ENCODE data around the gene MUC20. TPM values are rescaled to one million over a fixed set of nuclear protein-coding genes. Genes with fewer than 3 reads are reported as not detected.
"Not testable (repeated sequence)": the region's sequence is repeated elsewhere in the genome, so short reads cannot be mapped to it uniquely, and the experiment has no call there.

Gene MUC20
- total RNA-seq, 1 donor from 2014 or later, result 9.6 TPM

DNA sequence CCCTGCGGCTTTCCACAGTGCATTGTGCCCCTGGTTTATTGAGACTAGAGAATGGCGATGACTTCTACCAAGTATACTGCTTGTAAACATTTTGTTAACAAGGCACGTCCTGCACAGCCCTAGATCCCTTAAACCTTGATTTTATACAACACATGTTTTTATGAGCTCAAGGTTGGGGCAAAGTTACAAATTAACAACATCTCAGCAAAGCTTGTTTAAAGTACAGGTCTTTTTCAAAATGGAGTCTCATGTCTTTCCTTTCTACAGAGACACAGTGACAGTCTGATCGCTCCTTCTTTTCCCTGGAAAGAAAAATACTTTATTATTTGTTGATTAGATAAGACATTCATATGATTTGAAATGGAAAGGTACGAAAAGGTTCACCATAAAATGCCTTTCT lies 8.0 kb downstream of the MUC20 start:
- intact Hi-C loops (cut with micrococcal nuclease), result not testable (repeated sequence)

DNA sequence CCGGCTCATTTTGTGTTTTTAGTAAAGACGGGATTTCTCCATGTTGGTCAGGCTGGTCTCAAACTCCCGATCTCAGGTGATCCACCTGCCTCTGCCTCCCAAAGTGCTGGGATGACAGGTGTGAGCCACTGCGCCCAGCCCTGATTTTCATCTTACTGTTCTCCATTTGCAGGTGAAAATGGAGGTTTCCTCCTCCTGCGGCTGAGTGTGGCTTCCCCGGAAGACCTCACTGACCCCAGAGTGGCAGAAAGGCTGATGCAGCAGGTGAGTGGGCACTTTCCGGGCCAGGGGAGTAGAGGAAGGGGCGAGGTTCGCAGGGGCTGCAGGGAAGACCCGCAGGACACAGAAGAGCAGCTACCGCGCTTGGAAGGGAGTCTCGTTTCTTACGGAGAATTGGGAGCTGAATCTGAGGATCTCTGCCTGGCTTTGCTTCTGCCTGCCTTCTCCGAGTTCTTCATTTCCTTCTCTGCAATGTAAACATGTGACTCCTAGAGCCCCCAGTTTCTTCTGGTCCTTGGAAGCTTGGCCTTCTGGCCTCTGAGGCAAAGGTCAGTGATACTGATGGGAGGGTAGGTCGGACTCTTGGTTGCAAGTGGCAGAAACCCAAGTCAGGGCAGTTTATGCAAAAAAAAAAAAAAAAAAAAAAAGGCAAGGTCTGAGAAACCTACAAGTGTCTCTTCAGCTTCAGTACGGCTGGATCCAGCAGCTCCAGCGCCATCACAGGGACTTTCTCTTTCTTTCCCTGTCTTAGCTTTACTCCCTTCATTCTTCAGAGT lies 8.9 kb downstream of the MUC20 start:
- intact Hi-C loops (cut with micrococcal nuclease), result loop anchor here (1.0 kb wide), 1 partner anchor 15 kb away; no protein-coding TSS in a partner anchor

DNA sequence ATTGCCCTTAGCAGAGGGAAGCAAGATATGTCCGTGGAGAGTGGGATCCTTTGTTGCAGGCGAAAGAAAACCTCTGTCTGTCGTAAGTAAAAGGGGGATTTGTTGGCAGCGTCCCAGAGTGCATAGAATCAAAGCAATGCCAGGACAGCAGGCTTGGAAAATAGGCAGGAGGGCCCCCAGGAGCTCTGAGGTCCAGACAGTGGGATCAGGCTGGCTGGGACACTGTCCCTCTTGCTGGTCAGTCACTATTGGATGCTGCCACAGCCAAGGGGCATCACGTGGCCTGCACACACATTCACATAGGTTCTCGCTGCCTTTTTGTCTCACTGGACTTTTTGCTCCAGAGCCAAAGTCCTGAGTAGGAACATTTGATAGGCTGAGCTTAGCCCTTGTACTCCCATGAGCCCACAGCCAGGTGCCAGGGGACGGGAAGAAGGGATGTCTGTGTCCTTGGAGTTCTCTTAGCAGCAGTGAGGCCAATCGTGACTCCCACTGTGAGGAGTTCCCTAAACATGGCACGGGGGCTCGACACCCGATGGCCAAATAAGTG lies 10.7 kb downstream of the MUC20 start:
- intact Hi-C loops (cut with micrococcal nuclease), result no loop called here

DNA sequence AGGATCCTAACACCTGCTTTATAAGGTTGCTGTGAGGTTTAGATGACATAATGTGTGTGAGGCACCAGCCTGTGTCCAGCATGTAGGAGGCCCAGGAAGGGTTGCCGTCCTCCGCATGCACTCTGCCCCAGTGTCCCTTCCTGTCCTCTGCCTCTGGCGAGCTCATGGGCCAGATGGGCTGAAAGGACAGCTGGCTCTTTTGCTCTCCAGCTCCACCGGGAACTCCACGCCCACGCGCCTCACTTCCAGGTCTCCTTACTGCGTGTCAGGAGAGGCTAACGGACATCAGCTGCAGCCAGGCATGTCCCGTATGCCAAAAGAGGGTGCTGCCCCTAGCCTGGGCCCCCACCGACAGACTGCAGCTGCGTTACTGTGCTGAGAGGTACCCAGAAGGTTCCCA lies 12.2 kb downstream of the MUC20 start:
- intact Hi-C loops (cut with micrococcal nuclease), result no loop called here

DNA sequence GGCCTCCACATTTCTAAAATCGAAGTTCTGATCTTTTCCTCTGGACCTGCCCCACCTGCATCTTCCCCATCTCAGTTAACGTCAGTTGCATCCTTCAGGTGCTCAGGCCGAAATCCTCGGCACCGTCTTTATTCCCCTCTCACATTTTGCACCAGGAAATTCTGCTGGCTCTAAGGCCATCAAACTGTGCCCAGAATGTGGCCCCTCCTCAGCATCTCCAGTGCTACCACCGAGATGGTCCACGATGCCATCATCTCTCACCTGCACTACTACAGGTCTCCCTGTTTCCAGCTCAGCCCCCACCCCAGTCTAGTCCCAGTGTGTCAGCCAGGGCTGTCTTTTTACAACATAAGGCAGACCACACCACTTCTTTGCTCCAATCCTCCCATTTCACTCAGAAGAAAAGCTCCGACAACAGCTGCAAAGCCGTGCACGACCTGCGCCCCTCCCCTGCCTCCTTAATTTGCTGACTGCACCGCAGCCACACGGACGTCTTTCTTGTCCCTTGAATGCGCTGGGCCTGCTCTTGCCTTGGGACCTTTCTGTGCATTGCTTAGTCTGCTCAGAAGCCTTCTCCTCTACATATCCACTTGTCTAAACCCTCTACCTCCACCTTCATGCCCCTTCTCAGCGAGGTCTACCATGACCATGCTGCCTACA lies 14.4 kb downstream of the MUC20 start:
- intact Hi-C loops (cut with micrococcal nuclease), result no loop called here

DNA sequence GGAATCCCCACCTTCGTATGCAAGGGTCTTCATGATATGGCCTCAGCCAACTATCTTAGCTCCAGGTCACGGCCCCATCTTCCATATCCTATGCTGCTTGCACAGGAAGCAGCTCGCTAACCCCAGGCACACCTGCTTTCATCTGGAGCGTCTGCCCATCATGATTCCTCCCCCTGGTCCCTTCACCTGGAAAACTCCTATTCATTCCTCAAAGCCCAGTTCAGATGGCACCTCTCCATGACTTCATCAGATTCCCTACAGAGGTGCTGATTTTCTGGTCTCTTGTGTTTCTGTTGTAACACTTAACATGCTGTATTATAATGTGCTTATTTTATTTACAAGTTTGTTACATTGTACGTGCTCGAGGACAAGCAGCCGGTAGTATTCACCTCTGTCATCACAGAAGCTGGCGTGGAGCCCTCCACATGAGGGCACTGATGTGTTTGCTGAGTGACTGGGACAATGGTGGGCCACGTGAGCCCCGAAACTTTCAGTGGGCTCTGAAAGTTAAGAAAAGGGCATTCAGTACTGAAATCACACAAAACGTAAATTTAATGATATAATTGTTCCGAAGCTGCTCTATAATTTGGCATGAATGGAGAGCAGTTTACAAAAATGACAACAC lies 16.2 kb downstream of the MUC20 start:
- intact Hi-C loops (cut with micrococcal nuclease), result no loop called here

DNA sequence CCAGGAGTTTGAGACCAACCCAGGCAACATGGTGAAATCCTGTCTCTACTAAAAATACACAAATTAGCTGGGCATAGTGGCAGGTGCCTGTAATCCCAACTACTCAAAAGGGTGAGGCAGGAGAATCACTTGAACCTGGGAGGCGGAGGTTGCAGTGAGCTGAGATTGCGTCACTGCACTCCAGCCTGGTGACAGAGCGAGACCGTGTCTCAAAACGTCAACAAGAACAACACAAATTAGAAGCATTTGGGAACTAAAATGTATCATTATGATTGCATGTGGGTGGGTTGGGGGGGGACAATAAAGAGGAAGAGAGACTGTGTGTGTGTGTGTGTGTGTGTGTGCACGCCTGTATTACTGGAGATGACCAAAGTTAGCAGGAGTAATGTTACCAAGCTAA lies 17.0 kb downstream of the MUC20 start:
- intact Hi-C loops (cut with micrococcal nuclease), result not testable (repeated sequence)

DNA sequence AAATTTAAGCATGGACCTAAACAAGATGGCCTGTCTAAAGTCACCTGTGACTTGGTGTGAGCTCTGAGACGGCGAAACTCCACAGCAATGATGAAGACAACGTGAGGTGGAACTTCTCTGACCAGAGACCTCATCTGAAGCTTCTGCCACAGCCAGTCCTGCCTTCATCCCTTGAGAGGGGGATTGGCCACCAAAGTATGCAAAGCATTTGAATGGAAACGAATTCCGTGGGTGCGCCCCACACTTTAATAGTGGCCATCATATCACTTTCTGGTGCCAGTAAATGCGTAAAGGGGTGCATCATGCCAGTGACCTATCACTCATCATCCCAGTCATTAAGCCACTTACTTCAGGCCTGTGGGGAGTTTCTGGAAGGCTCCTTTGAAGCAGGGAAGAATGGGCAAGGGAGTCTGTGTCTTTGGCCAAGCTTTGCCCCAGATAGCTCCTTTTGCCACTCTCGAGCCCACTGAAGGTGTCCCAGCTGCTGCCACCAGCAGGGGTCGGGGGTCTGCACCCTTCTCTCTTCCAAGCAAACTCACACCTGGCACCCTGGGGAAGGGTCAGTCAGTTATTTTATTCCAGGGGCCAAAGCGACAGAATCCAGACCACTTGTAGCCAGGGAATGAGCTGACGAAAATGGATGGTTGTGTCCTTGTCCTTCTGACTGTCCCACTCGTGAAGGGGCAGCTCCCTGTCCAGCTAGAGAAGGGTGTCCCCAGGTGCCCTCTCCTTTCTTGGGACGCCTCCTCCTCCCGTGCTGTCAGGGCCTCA lies 17.7 kb downstream of the MUC20 start:
- intact Hi-C loops (cut with micrococcal nuclease), result no loop called here

DNA sequence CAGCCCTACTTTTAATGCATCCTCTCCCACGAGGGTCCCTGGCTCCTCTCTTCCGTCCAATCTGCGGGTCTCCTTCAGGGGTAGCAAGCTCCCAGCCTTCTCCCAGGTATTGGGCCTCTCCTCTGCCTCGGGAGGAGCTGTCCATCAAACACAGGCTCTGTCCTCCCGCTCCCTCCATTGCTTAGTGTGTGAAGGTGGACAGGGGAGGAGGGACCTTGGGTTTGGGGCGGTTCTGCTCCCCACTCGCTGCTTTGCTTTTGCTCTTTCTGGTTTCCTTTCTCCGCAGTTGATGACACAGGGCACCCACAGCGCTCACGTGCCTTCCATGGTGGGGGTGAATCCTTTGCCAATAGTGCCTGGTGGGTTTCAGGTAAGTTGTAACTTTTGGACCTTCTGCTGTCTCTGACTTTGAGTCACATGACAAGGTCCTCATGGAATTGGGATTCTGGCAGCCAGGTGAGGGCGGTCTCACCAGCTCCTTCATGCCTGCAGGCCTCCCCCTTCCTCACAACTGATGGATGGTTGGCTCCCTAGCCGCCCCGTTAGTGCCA lies 18.9 kb downstream of the MUC20 start:
- intact Hi-C loops (cut with micrococcal nuclease), result no loop called here

DNA sequence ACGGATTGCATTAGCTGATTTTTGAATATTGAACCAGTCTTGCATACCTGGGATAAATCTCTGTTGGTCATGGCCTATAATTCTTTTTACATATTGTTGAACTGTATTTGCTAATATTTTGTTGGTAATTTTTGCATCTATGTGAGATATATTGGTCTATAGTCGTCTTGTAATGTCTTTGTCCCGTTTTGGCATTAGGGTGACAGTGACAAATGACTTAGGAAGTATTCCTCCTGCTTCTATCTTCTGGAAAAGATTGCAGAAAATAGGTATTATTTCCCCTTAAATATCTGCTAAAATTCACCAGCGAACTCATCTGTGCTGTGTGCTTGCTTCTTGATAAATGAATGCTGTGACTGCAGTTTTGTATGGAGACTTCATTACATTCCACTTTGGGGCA lies 23.7 kb downstream of the MUC20 start:
- intact Hi-C loops (cut with micrococcal nuclease), result loop anchor here (1.0 kb wide), 1 partner anchor 14 kb away; no protein-coding TSS in a partner anchor

DNA sequence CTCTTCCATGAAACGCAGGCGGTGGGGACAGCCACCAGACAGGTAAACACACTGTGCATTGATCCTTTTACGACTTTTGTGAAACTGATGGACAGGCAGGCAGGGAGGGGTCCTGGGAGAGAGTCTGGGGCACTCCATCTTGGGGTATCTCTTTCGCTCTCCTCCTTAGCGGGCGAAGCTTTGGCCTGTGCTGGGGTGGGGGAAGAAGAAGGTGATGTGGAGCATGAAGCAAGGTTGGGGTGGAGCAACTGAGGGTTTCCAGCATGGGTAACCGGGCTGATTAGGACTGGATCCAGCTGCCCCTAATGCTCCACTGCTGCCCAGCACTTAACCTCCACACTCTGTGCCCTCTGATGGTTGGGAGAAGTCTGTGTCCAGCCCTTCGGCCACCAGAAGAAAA lies 25.6 kb downstream of the MUC20 start:
- intact Hi-C loops (cut with micrococcal nuclease), result loop anchor here (5.0 kb wide), 3 partner anchors 246 to 461 kb away; partner anchors contain the start of gene TFRC

DNA sequence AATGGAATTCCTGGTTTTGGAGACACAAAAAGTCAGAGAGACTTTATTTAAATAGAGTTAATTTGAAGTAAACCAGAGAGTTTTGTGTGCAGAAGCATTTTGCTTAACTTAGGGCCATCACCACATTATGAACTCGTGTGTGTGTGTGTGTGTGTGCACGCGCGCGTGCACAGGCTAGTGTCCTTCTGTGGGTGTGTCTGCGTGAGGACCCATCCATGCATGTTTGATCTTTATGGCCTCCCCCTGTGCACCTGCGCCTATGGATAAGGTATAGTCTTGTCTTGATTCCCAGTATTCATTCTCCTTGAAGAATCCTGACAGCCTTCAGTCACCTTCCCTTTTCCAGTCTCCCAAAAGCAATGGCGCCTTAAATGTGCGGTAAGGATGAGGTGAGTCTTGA lies 26.0 kb downstream of the MUC20 start:
- intact Hi-C loops (cut with micrococcal nuclease), result loop anchor here (5.0 kb wide), 3 partner anchors 246 to 461 kb away; partner anchors contain the start of gene TFRC

DNA sequence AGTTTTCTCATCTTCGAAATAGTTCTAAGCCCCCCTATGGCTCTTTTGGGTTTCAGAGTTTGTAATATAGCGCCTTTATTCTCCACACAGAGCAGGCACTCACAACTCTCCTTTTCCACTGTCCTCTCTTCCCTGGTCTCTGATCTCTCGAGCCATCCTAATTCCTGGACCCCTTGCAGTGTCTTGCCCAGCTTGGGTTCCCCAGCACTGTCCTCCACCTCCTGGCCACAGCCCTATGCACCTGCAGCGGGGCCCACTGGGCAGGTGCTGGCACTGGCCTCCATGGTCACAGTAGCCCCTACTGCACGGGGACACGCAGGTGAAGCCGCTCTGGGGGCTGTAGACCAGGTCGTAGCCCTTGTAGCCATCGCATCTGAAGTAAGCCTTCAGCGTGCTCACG lies 27.9 kb downstream of the MUC20 start:
- intact Hi-C loops (cut with micrococcal nuclease), result loop anchor here (1.0 to 5.0 kb wide), 9 partner anchors 50 to 459 kb away; partner anchors contain the start of gene TFRC

DNA sequence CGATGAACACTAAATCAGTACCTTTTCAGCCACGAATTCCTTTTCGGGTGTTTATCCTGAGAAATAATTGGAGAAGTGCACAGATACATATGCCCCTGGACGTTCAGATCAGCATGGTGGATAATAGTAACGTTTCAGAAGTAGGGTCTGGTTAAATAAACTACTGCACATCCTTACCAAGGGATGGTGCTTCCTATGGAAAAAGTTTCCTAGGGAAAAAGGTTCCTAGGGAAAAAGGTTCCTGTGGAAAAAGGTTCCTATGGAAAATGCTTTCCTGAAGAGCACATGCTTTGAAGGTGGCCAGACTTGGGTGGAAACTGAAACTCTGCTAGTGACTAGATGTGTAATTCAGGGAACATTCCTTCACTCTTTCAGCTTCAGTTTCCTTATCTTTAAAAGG lies 28.3 kb downstream of the MUC20 start:
- intact Hi-C loops (cut with micrococcal nuclease), result loop anchor here (2.0 to 5.0 kb wide), 8 partner anchors 50 to 458 kb away; partner anchors contain the start of gene TFRC

DNA sequence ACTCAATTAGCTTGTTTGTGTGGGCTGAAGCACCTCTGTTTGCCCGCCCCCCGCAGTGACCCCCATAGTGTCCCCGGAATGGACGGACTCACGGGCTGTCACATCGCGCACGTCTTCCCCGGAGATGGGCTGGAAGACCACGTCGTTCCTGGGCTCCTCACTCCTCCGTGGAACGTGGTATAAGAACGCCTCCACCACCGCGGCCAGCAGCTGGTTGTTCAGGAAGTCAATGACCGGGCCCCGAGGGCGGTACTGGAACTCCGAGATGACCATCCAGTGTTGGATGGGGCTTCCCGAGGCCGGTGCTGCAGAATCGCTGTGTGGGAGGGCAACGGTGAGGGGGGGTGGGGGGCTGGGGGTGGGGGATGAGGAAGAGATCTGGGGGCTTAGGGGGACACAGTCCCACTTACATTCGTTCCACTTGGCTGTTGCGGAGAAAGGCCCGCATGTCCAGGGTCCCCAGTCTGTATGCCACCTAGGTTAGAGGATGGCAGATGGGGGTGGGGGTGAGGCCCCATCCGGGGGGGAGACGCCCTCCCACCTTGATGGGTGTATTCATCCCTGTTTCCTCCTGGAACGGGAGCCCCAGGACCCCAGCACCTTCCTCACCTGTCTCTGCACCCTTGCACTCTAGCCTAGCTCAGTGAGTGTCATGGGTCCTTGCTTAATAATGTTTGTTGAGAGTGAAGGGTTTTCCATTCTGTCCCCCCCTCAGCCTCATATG lies 30.2 kb downstream of the MUC20 start:
- intact Hi-C loops (cut with micrococcal nuclease), result no loop called here

DNA sequence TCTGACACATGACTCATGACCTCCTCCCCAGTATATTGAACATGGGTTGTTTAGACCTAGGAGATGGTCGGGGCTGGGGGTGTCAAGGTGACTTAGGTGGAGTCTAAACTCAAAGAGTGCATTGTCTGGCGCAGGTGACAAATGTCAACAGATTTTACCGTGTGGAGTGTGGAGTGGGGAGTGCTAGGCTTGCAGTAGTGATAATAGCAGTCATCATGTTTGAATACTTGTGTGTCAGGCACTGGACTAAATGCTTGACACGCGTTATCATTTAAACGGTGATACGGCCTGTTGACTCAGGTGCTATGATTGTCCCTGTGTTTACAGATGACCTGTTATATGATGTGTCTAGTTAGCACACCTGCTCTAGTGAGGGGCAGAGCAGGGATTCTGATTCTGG lies 30.8 kb downstream of the MUC20 start:
- intact Hi-C loops (cut with micrococcal nuclease), result no loop called here

DNA sequence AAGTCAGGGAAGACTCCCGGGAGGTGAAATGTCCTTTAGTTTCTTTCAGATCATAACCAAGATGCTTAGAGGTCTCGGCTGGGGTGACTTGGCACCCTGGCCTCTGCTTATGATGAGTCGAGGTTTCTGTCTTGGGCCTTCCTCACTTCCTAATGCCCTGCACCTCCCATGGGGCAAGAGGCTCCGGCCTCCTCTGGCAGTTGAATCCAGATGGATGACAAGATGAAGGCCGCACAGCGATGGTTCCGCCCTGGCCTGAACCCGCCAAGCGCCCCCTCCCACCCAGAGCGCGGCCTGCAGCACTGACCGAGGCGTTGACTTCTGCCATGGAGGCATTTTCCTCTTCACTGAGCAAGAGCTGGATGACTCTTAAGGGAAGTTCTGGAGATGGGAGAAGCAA lies 31.3 kb downstream of the MUC20 start:
- intact Hi-C loops (cut with micrococcal nuclease), result no loop called here

DNA sequence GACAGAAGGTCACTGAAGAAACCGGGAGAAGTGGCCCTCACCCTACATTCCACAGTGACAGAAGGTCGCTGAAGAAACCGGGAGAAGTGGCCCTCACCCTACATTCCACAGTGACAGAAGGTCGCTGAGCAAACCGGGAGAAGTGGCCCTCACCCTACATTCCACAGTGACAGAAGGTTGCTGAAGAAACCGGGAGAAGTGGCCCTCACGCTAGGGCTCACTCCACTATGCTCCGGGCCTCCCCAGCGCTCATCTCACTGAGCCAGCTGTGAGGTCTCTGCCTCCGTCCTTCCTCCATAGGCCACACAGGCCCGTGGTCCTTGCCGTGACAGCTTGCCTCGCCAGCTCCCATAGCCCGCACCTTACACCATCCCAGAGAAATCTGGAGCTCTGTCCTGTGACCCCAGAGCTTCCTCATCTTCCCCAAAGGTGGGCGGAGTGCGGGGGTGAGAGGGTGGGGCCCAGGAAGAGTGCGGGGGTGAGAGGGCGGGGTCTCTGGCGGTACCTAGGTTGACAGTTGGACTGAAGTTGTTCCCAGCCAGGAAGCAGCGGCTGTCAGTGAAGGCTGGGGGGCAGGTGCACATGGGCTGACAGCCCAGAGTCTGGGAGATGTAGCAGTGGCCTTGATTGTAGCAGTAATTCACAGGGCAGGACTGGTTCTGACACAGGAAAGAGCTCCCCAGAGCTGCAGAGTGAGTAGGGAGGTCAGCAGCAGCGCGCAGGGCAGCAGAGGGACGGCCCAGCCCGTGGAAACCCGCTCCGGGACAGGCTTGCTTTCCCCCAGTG lies 32.0 kb downstream of the MUC20 start:
- intact Hi-C loops (cut with micrococcal nuclease), result no loop called here

DNA sequence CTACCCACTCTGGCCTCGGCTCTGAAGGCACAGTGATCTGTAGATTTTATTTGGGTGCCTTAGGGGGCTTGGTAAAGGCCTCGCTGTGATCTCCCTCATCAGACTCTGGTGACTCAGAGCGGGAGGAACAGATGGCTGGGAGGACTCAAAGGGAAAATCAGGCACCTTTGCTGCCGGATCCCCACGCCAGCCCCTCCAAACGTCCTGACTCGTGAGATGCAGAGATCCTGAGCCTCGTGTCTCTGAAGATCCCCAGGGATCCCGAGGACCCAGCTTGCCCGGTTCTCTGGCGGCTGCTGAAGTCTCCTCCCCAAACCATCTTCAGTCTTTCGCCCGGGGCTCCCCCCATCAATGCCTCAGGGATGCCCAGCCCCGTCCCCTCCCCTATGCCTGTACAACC lies 32.8 kb downstream of the MUC20 start:
- intact Hi-C loops (cut with micrococcal nuclease), result no loop called here
